ENCODE results near the gene OR2C3. TPM values are rescaled to one million over a fixed set of nuclear protein-coding genes. Genes with fewer than 3 reads are reported as not detected.
"Not testable (repeated sequence)": the region's sequence is repeated elsewhere in the genome, so short reads cannot be mapped to it uniquely, and the experiment has no call there.

The OR2C3 gene
- polyA plus RNA-seq, 1 experiment, result not detected

GRCh38 chr1:247487057-247487456 is 49.2 kb downstream of the OR2C3 start:
- TF ChIP-seq, protein P1, sequence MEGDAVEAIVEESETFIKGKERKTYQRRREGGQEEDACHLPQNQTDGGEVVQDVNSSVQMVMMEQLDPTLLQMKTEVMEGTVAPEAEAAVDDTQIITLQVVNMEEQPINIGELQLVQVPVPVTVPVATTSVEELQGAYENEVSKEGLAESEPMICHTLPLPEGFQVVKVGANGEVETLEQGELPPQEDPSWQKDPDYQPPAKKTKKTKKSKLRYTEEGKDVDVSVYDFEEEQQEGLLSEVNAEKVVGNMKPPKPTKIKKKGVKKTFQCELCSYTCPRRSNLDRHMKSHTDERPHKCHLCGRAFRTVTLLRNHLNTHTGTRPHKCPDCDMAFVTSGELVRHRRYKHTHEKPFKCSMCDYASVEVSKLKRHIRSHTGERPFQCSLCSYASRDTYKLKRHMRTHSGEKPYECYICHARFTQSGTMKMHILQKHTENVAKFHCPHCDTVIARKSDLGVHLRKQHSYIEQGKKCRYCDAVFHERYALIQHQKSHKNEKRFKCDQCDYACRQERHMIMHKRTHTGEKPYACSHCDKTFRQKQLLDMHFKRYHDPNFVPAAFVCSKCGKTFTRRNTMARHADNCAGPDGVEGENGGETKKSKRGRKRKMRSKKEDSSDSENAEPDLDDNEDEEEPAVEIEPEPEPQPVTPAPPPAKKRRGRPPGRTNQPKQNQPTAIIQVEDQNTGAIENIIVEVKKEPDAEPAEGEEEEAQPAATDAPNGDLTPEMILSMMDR (IDR thresholded peaks at IDR 0.05; ENCODE audit: low read depth, low read length), result peak; percentile 42
- no peak overlapping the region for H3K4me3 ChIP-seq (ENCODE audit: low read depth, low read length)
- H3K9me3 ChIP-seq (ENCODE audit: control insufficient read depth, insufficient read depth, low read length), result peaks cover 13% of the 10 kb centered on the region
- DNase-seq (ENCODE audit: low read depth, low spot score), result peak; percentile 1
- CTCF ChIA-PET, result interaction anchor here (1.0 to 1.7 kb wide), 3 partner anchors 38 to 114 kb away, joined by 3 to 21 read pairs (median 13); no protein-coding TSS in a partner anchor
- POLR2A ChIA-PET, result no interaction called here
- no peak overlapping the region for H3K27ac ChIP-seq (ENCODE audit: low read depth, low read length)
- no peaks in the 10 kb centered on the region for H3K27me3 ChIP-seq (ENCODE audit: control insufficient read depth, insufficient read depth, low read length)

DNA sequence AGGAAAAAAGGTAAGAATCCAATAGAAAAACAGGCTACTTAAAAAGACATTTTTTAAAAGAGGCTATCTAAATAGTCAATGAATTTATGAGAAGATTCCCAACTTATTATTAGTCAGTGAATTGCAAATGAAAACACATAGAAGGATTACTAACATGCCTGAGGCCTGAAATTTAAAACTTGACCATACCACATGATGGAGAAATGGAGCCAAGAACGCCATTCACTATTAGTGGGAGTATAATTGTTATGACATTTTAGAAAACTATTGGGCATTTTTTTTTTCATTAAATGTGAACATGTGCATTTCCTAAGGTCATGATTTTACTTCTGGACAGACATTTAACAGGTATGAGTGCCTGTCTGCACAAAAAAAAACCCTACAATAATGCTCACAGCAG is 53.5 kb downstream of the OR2C3 start:
- TF ChIP-seq, protein P1 (IDR thresholded peaks at IDR 0.05; ENCODE audit: low read depth, low read length), result no peak
- ChIA-PET CTCF (no interaction called here), POLR2A (no interaction called here)
- Histone ChIP-seq H3K4me3 (ENCODE audit: low read depth, low read length) (no peak overlapping the region), H3K27ac (ENCODE audit: low read depth, low read length) (no peak overlapping the region), H3K27me3 (ENCODE audit: control insufficient read depth, insufficient read depth, low read length) (no peaks in the 10 kb centered on the region), H3K9me3 (ENCODE audit: control insufficient read depth, insufficient read depth, low read length) (peaks cover 15% of the 10 kb centered on the region)
- no peak for DNase-seq (ENCODE audit: low read depth, low spot score)

- peaks cover 23% of the 10 kb centered on the region for H3K9me3 ChIP-seq (ENCODE audit: control insufficient read depth, insufficient read depth, low read length)
Observed at GRCh38 chr1:247476328-247477058, 59.7 kb downstream of the OR2C3 start.

GRCh38 chr1:247475793-247476192 is 60.4 kb downstream of the OR2C3 start:
- Histone ChIP-seq H3K27ac (ENCODE audit: low read depth, low read length) (no peak overlapping the region), H3K27me3 (ENCODE audit: control insufficient read depth, insufficient read depth, low read length) (no peaks in the 10 kb centered on the region), H3K9me3 (ENCODE audit: control insufficient read depth, insufficient read depth, low read length) (peaks cover 30% of the 10 kb centered on the region), H3K4me3 (ENCODE audit: low read depth, low read length) (no peak overlapping the region)
- POLR2A ChIA-PET, result no interaction called here
- TF ChIP-seq, protein P1 (IDR thresholded peaks at IDR 0.05; ENCODE audit: low read depth, low read length), result no peak
- DNase-seq (ENCODE audit: low read depth, low spot score), result no peak
- CTCF ChIA-PET, result interaction anchor here (0.6 kb wide), 1 partner anchor 85 kb away, joined by 5 read pairs; no protein-coding TSS in a partner anchor

More at GRCh38 chr1:247476328-247477058, 59.7 kb downstream of the OR2C3 start:
- DNase-seq (ENCODE audit: low read depth, low spot score); H3K27me3 ChIP-seq (ENCODE audit: control insufficient read depth, insufficient read depth, low read length); POLR2A ChIA-PET; H3K27ac ChIP-seq (ENCODE audit: low read depth, low read length); H3K4me3 ChIP-seq (ENCODE audit: low read depth, low read length): not testable (repeated sequence)
- CTCF ChIA-PET, result interaction anchor here (0.6 kb wide), 1 partner anchor 86 kb away, joined by 5 read pairs; no protein-coding TSS in a partner anchor

Other genes with a start within 250 kb of the OR2C3 start
- 18.5 and 20.0 TPM in 2 replicates for gene ZNF496, start 204.6 kb downstream of the OR2C3 start, polyA plus RNA-seq (2011; rRNA removed)
- gene NLRP3, start 120.3 kb downstream of the OR2C3 start, polyA plus RNA-seq (2011; rRNA removed), result 0.06 and 0.09 TPM in 2 replicates
- gene OR2B11, start 78.3 kb downstream of the OR2C3 start, polyA plus RNA-seq (2011; rRNA removed), result not detected in 2 replicates
- not detected in 2 replicates for gene GCSAML, start 12.7 kb upstream of the OR2C3 start, polyA plus RNA-seq (2011; rRNA removed)
- not detected in 2 replicates for gene OR2G2, start 51.9 kb upstream of the OR2C3 start, polyA plus RNA-seq (2011; rRNA removed)
- gene OR2G3, start 69.1 kb upstream of the OR2C3 start, polyA plus RNA-seq (2011; rRNA removed), result not detected in 2 replicates
- not detected in 2 replicates for gene OR13G1, start 143.3 kb upstream of the OR2C3 start, polyA plus RNA-seq (2011; rRNA removed)
- not detected in 2 replicates for gene OR6F1, start 180.2 kb upstream of the OR2C3 start, polyA plus RNA-seq (2011; rRNA removed)
- not detected in 2 replicates for gene OR14K1, start 202.2 kb upstream of the OR2C3 start, polyA plus RNA-seq (2011; rRNA removed)
- gene OR14A2, start 211.7 kb upstream of the OR2C3 start, polyA plus RNA-seq (2011; rRNA removed), result not detected in 2 replicates
- gene OR1C1, start 224.1 kb upstream of the OR2C3 start, polyA plus RNA-seq (2011; rRNA removed), result not detected in 2 replicates

Data from AG04450 (cell line).